K562 (cell line): ENCODE data around the gene FBP2. TPM values are rescaled to one million over a fixed set of nuclear protein-coding genes. Genes with fewer than 3 reads are reported as not detected.

ENCODE experiments used
- BRCA1 ChIP-seq, 2 experiments: fragments of 450-650 bp in 1 of 2; sonication (generic) in 1 of 2; formaldehyde crosslinking in 1 of 2; IDR thresholded peaks; 2 replicates each; pipeline versions ENCODE4 v1.5.0 to v1.6.1; 2017 to 2020; ENCODE audit warnings: mild to moderate bottlenecking in 1 of 2, missing genetic modification reagents in 1 of 2
- DPF2 ChIP-seq: fragments of 450-650 bp; IDR thresholded peaks from 2 replicates; pipeline ENCODE4 v1.6.1; 2016
- HMGN3 ChIP-seq: IDR thresholded peaks from 2 replicates; pipeline ENCODE4 v1.6.1; 2011; ENCODE audit warnings: borderline replicate concordance, low read depth, mild to moderate bottlenecking, mixed read lengths, low read length; ENCODE audit not compliant: insufficient read length; ENCODE audit errors: extremely low read depth
- KAT8 ChIP-seq: fragments of 450-650 bp; IDR thresholded peaks from 2 replicates; pipeline ENCODE4 v1.6.1; 2016; ENCODE audit warnings: low read depth, mild to moderate bottlenecking
- polyA plus RNA-seq, 8 experiments: library from polyadenylated mRNA; depleted of rRNA in 4 of 8; stranded (reverse) in 5 of 8; unstranded in 3 of 8; fragments of >200 nt; fragmentation: Nextera tagmentation in 2 of 8; fragmentation: Illumina TruSeq in 1 of 8; extraction: Ambion mirVana in 2 of 8; extraction: Trizol in 1 of 8; gene quantifications; 2 replicates each; pipeline versions ENCODE4 v1.2.1 to v1.2.3, GENCODE V29; 2011 to 2014; ENCODE audit warnings: inconsistent platforms in 1 of 8, missing spikeins in 1 of 8
- total RNA-seq, 7 experiments: library from RNA; depleted of rRNA in 6 of 7; stranded (reverse); fragments of >200 nt in 6 of 7; fragmentation: Illumina TruSeq in 2 of 7; extraction: Trizol in 2 of 7; gene quantifications; 2 replicates each; pipeline versions ENCODE4 v1.2.1 to v1.2.3, GENCODE V29; 2011 to 2021; ENCODE audit warnings: low replicate concordance in 1 of 7
- TF ChIP-seq, protein P1 (sequence below): fragments of 450-650 bp; formaldehyde crosslinking; IDR thresholded peaks from 2 replicates; pipeline ENCODE4 v1.4.0; 2020; ENCODE audit warnings: mild to moderate bottlenecking
- TF ChIP-seq, protein P2 (sequence below): fragments of 450-650 bp; IDR thresholded peaks from 2 replicates; pipeline ENCODE4 v1.6.1; 2016; ENCODE audit warnings: mild to moderate bottlenecking
- TF ChIP-seq, protein P3 (sequence below): sonication (generic); formaldehyde crosslinking; IDR thresholded peaks from 2 replicates; pipeline ENCODE4 v1.8.0; 2022; ENCODE audit warnings: missing genetic modification reagents, mild to moderate bottlenecking, borderline replicate concordance
- TF ChIP-seq, protein P4 (sequence below): sonication (generic); formaldehyde crosslinking; IDR thresholded peaks from 2 replicates; pipeline ENCODE4 v1.5.0; 2020; ENCODE audit warnings: missing genetic modification reagents

FBP2 gene
- total and polyA plus RNA-seq, 9 of the 15 experiments (the other 6 are each of a cell fraction or from before 2014, with no cell fraction given), result 0.06 TPM; not detected in 7

DNA sequence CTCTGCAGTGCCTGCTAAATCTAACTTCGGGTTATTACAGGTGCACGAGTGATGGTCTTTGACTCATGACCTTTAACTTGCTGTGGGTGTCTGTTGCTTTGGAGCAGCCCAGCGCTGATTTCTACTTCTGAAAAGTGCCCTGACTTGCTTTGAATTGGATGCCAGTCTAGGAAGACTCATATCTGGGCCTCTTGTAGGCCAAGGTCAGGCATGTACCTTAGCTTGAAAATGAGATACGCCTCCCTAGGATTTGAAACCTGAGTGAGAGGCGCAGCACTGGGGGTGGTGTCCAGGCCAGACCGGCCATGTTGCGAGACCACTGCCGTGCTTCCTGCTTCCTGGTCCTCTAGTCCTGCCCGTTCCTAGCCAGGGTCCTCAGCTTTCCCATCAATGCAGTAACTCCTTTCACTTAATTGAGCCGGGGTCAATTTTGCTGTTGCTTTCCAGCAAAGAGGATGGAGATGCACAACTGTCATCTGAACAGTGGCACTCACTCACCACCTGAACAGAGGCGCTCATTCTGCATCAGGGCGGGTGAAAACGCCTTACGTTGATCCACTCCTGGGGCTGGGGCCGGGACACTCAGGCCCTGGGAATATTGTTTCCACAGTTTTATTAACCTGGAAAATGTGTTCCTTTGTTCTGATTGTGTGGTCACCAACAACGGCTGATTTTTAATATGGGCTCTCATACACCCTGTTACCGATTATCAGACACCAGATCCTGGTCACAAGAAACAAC lies 24.5 kb downstream of the FBP2 start (continued):
- TF ChIP-seq HMGN3 (no peak), KAT8 (no peak), DPF2 (no peak), BRCA1 (IDR thresholded peaks at IDR 0.05) (no peak), BRCA1 (CRISPR knock-in tag; IDR thresholded peaks at IDR 0.05) (no peak)
- TF ChIP-seq, protein P1, sequence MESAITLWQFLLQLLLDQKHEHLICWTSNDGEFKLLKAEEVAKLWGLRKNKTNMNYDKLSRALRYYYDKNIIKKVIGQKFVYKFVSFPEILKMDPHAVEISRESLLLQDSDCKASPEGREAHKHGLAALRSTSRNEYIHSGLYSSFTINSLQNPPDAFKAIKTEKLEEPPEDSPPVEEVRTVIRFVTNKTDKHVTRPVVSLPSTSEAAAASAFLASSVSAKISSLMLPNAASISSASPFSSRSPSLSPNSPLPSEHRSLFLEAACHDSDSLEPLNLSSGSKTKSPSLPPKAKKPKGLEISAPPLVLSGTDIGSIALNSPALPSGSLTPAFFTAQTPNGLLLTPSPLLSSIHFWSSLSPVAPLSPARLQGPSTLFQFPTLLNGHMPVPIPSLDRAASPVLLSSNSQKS (CRISPR knock-in tag), result no peak
- TF ChIP-seq, protein P2, sequence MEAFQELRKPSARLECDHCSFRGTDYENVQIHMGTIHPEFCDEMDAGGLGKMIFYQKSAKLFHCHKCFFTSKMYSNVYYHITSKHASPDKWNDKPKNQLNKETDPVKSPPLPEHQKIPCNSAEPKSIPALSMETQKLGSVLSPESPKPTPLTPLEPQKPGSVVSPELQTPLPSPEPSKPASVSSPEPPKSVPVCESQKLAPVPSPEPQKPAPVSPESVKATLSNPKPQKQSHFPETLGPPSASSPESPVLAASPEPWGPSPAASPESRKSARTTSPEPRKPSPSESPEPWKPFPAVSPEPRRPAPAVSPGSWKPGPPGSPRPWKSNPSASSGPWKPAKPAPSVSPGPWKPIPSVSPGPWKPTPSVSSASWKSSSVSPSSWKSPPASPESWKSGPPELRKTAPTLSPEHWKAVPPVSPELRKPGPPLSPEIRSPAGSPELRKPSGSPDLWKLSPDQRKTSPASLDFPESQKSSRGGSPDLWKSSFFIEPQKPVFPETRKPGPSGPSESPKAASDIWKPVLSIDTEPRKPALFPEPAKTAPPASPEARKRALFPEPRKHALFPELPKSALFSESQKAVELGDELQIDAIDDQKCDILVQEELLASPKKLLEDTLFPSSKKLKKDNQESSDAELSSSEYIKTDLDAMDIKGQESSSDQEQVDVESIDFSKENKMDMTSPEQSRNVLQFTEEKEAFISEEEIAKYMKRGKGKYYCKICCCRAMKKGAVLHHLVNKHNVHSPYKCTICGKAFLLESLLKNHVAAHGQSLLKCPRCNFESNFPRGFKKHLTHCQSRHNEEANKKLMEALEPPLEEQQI, result no peak
- TF ChIP-seq, protein P3, sequence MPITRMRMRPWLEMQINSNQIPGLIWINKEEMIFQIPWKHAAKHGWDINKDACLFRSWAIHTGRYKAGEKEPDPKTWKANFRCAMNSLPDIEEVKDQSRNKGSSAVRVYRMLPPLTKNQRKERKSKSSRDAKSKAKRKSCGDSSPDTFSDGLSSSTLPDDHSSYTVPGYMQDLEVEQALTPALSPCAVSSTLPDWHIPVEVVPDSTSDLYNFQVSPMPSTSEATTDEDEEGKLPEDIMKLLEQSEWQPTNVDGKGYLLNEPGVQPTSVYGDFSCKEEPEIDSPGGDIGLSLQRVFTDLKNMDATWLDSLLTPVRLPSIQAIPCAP (CRISPR knock-in tag), result no peak
- TF ChIP-seq, protein P4, sequence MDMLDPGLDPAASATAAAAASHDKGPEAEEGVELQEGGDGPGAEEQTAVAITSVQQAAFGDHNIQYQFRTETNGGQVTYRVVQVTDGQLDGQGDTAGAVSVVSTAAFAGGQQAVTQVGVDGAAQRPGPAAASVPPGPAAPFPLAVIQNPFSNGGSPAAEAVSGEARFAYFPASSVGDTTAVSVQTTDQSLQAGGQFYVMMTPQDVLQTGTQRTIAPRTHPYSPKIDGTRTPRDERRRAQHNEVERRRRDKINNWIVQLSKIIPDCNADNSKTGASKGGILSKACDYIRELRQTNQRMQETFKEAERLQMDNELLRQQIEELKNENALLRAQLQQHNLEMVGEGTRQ (CRISPR knock-in tag), result no peak
